GF-D8 (cell line): ENCODE measurements around the gene PTBP1.

Experiments
- DNase-seq: peaks from one replicate; lab custom pipeline; 2025; lab: John Stamatoyannopoulos, UW

Gene PTBP1

DNA sequence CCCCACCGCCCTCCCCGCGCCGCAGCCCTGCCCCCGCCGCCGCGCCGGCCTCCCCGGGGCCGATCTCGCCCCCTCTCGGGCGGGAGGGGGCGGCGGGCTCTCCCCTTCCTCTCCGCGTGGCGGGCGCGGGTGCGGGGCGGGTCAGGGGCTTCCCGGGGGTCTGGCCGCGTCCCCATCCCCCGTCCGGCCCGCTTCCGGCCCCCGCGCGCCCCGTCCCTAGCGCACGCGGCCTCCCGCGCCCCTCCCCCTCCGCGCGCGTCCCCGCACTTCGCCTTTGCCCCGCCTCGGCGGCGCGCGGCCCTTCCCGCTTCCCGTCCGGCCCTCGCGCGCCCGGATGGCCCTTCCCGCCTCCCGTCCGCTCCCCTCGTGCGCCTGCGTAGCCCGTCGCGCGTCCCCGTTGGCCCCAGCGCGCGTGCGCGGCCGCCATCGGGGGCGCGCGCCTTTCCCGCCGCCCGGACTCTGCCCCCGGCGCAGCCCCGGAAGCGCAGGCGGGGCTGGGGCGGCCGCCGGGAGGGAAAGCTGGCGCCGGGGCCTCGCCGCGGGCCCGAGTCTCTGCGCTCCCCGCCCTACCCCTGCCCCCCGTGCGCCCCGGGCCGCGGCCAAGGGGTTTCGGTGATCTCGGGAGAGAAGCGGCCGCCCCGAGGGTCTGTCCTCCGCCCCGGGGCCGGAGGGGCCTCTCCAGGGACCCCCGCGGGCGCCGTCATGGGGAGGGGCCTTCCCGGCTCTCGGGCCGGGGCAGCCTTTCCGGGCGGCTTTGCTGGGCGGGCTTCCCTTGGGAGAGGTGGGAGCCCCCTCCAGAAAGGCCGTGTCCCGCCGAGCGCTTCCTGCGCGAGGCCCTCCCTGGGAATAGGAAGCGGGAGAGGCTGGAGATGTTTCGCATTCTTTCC lies 519 bp downstream of the PTBP1 start:
- peak; percentile 49 for DNase-seq

DNA sequence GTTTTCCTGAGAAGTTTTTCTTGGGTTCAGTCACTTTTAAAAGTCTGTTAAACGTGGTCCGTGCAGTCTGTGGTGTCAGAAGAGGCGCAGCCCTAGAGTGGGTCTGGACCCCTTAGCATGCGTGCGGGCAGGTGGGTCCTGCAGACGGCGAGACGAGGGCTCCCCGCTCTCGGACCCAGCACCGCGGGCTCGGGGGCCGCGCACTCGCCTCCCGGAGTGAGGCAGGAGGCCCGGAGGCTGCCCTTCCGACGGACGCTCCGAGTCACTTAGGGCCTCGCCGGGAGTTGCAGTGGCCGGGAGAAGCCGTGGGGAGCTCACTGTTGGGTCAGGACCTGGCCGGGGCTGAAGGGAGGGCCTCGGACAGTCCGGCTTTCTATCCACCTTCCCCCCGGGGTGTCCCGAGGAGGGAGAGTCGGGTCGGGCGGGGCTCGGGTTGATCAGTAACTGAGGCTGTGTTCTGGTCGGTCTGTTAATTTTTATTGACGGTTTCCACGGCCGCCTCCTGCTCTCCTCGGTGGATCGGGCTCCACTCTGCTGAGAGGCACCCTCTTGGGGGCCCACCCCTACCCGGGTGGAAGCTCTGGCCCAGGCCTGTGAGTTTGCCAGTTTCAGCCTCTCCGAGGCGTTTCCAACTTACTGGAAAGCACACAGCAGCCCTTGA lies 1.3 kb downstream of the PTBP1 start:
- DNase-seq, result no peak

DNA sequence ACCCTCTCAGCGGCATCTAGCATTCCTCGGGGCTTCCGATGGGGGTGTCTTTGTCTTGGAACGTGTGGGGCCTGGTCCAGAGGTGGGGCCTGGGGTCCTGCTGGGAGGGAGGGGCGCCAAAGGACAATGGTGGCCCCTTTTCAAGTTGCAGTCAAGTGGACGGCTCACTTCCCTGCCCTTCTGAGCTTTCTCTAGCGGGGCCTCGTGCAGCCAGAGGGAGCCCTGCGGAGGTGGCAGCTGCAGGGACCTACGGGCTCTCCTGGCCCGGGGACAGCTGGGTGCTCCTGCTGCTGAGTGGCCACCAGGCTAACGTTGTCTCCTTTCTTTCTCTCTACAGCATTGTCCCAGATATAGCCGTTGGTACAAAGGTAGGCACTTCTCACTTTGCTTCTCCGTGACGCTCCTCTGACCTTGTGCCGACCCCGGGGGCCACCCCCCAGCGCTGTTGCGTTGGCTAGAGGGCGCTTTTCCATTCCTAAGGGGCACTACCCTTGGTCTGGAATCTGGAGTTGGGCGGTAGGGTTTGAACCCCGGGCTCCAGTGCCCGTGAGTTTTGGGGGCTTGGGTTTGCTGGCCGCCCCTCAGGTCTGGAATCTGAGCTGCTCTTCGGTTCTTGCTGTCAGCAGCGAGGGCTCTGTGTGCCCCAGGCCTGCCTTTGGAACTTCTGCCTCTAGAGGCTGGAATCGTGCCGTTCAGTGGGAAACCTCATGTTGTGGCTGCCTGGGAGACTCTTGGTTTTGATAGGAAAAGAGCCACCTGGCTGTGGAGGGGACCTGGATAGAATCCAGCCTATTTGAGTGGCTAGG lies 2.0 kb downstream of the PTBP1 start:
- DNase-seq, result no peak

DNA sequence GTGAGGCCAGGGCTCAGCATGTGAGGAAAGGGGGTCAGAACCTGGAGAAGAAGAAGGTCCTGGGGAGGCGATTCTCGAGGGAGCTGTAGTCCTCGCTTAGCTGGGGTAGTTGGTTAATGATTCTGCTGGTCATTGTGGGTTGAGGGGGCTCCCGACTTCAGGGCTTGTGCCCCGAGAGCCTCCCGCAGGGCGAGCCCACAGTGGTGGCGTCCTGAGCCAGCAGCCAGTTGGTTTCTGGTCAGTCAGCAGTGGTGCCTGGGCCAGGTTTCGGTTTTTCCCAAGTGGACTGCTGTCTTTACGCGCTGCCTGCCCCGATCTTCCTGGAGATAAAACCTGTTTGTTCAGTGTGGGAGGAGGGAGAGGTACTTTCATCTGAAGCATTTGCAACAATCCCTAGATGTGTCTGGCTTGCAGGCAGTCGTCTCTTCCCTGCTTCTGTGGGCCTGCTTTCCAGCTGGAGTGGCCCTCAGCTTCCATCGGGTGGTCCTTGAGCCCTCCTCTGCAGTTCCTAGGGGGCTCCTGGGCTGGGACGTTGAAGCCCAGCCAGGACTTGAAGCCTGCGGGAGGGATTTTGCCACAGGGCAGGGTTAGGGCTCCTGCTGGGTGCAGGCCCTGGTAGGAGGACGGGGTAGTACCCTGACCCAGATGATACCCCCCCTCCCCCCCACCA lies 3.2 kb downstream of the PTBP1 start:
- DNase-seq, result no peak

DNA sequence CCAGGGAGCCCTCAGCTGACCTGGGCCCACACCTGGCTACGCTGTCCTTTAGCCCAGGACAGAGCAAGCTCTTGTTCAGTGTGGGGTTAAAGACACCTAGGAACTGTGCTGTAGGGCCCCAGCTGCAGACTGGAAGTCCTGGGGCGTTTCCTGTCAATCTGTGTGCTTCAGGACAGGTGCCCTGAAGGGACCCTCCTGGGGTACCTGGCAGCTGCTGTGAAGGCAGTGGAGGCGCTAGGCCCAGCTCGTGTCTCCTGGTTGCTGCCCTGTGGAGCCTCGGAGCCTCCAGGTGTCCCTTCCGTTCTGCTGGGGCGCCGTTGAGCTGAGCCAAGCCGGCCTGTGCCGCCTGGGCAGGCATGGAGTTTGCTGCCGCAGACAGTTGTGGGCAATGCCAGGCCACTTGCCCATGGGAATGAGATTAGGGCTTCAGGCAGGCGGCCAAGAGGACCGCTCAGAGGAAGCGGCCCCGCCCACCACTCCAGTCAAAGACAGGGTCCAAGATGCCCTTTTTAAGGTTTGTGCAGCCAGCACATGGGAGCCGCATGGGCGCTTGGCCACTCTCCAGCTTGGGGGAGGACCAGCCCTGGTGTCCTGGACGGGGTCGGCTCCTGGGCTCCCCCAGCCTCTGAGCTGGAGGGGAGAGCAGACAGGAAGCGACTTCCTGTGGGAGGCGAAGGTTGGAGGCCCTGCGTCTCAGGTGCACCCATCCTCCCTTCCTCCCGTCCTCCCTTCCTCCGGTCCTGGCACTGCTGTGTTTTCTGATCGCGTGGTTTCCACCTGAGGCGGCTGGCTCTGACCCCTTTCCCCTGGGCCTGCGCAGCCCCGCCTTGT lies 4.0 kb downstream of the PTBP1 start:
- DNase-seq, result peak; percentile 31

GRCh38 chr19:801861-802497 lies 4.7 kb downstream of the PTBP1 start:
- no peak for DNase-seq

GRCh38 chr19:802498-803098 lies 5.3 kb downstream of the PTBP1 start:
- DNase-seq, result no peak

- DNase-seq, result no peak
Measured at GRCh38 chr19:803099-803561, 5.9 kb downstream of the PTBP1 start.

- no peak for DNase-seq
Measured at GRCh38 chr19:803686-804418, 6.6 kb downstream of the PTBP1 start.

DNA sequence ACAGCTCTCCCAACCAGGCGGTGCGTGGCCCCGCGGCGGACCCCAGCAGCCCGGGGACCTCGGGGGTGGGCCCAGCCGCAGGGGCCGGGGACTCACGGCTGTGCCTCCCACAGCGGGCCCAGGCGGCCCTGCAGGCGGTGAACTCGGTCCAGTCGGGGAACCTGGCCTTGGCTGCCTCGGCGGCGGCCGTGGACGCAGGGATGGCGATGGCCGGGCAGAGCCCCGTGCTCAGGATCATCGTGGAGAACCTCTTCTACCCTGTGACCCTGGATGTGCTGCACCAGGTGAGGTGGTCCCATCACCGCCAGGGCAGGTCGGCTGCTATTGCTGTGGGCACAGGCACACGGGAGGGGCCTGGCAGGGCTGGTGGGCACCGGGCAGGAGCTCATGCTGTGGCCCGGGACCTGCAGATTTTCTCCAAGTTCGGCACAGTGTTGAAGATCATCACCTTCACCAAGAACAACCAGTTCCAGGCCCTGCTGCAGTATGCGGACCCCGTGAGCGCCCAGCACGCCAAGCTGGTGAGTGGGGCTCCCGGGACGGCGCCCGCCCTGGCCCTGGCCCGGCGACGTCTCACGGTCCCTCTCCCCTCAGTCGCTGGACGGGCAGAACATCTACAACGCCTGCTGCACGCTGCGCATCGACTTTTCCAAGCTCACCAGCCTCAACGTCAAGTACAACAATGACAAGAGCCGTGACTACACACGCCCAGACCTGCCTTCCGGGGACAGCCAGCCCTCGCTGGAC lies 7.3 kb downstream of the PTBP1 start:
- DNase-seq, result no peak

- DNase-seq, result no peak
Measured at GRCh38 chr19:805166-805551, 7.9 kb downstream of the PTBP1 start.

- no peak for DNase-seq
Measured at GRCh38 chr19:805600-806550, 8.6 kb downstream of the PTBP1 start.

GRCh38 chr19:806815-807421 lies 9.7 kb downstream of the PTBP1 start:
- DNase-seq, result no peak

DNA sequence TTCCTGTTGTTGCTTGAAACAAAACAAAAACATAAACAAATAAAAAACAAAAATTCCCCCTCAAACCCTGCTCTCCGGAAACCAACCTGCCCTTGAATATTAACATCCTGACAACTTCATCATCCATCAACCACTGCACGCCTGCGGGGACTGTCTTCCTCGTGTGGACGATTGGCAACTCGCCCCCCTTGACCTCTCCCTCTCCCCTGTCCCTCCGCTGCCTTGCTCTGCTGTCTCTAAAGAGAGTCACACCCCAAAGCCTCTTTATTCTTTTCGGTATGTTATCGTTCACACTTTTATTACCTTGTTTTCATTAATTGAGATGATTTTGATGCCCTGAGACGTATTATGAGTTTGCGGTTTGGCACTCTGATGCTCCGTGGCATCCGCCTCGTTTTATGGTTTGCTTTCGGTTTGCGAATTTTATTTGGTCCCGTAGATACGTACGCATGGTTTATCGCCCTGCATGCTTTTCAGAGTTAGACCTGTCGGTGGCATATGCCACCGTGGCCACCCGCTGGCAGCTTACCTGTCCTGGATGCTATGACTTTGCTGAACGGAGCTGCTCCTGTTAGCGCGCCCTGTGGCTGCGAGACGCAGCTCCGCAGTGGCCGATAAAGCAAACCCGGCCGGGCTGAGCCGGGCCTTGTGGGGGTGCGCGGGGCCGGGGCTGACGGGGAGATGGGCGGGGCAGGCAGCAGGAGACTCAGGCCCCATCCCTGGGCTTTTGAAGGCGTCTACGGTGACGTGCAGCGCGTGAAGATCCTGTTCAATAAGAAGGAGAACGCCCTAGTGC lies 10.6 kb downstream of the PTBP1 start:
- no peak for DNase-seq

DNA sequence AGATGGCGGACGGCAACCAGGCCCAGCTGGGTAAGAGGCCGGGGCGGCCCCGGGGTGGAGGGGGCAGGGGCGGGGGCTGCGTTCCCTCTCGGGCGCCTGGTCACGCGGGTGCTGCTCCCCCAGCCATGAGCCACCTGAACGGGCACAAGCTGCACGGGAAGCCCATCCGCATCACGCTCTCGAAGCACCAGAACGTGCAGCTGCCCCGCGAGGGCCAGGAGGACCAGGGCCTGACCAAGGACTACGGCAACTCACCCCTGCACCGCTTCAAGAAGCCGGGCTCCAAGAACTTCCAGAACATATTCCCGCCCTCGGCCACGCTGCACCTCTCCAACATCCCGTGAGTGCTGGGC lies 11.1 kb downstream of the PTBP1 start:
- no peak for DNase-seq

DNA sequence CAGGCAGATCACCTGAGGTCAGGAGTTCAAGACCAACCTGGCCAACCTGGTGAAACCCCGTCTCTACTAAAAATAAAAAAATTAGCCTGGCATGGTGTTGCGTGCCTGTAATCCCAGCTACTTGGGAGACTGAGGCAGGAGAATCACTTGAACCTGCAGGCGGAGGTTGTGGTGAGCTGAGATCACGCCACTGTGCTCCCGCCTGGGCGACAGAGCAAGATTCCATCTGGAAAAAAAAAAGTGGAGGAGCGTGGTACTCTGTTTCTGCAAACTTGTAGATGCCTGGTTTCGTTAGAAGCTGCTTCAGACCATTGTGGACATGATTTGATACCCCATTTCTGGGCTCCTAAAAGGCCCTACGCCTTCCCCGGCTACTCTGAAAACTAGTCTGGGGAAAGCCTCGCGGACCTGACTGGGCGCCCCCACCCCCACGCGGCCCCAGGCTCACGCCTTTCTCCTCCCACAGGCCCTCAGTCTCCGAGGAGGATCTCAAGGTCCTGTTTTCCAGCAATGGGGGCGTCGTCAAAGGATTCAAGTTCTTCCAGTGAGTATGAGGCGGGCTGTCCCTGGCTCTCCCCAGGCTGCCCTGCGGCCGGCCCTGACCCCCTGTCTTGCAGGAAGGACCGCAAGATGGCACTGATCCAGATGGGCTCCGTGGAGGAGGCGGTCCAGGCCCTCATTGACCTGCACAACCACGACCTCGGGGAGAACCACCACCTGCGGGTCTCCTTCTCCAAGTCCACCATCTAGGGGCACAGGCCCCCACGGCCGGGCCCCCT lies 13.0 kb downstream of the PTBP1 start:
- DNase-seq, result no peak
